ENCODE data around the gene PRR3.

- no peak for TF ChIP-seq CTCF (IDR thresholded peaks at IDR 0.05)
- TF ChIP-seq POLR2A (IDR thresholded peaks at IDR 0.05; ENCODE audit: low read depth) = no peak
- no peak for TF ChIP-seq EP300 (IDR thresholded peaks at IDR 0.05)
- TF ChIP-seq POLR2AphosphoS5 (IDR thresholded peaks at IDR 0.05) = no peak
Observed at GRCh38 chr6:30570263-30570662, 13.2 kb downstream of the PRR3 start.

All from esophagus muscularis mucosa (tissue), 4 donors.